Gastroesophageal sphincter (tissue), 4 donors: ENCODE measurements around the gene LNP1. TPM values are rescaled to one million over a fixed set of nuclear protein-coding genes. Genes with fewer than 3 reads are reported as not detected.

Experiments
- ATAC-seq: fragments of 150-250 bp; one replicate; pipeline ENCODE4 v1.9.1; 2016; ENCODE audit warnings: mild to moderate bottlenecking, moderate library complexity
- H3K27ac ChIP-seq, 4 donors: fragments of 200-600 bp; sonication (generic) in 3 of 4; 1 replicate in 3 of 4; 2 replicates in 1 of 4; pipeline ENCODE4 v1.5.1; 2016 to 2019
- H3K27me3 ChIP-seq: fragments of 200-600 bp; sonication (generic); one replicate; pipeline ENCODE4 v1.5.1; 2019
- H3K36me3 ChIP-seq, 2 donors: fragments of 200-600 bp; sonication (generic); one replicate each; pipeline ENCODE4 v1.5.1; 2019; ENCODE audit warnings: control low read depth in 1 of 2
- H3K4me1 ChIP-seq, 3 donors: fragments of 200-600 bp; sonication (generic); 1 replicate in 2 of 3; 2 replicates in 1 of 3; pipeline ENCODE4 v1.5.1; 2016 to 2019; ENCODE audit warnings: control low read depth in 2 of 3
- H3K4me3 ChIP-seq, 2 donors: fragments of 200-600 bp; sonication (generic); one replicate each; pipeline ENCODE4 v1.5.1; 2019; ENCODE audit warnings: mild to moderate bottlenecking in 1 of 2, moderate library complexity in 1 of 2
- H3K9me3 ChIP-seq, 3 donors: fragments of 200-600 bp; sonication (generic); one replicate each; pipeline ENCODE4 v1.5.1; 2017 to 2019; ENCODE audit warnings: control low read depth in 2 of 3
- CTCF ChIP-seq, 4 experiments: fragments of 200-600 bp in 2 of 4; fragments of 450-650 bp in 2 of 4; sonication (generic) in 1 of 4; IDR thresholded peaks; one replicate each; pipeline ENCODE4 v1.5.1; 2017 to 2019; ENCODE audit warnings: antibody characterized with exemption in 4 of 4, mild to moderate bottlenecking in 2 of 4, moderate library complexity in 2 of 4
- EP300 ChIP-seq: sonication (generic); formaldehyde crosslinking; IDR thresholded peaks from one replicate; pipeline ENCODE4 v1.6.1; 2017; ENCODE audit warnings: antibody characterized with exemption, mild to moderate bottlenecking
- POLR2A ChIP-seq, 2 donors: fragments of 450-650 bp; IDR thresholded peaks; one replicate each; pipeline ENCODE4 v1.6.1; 2017; ENCODE audit warnings: antibody characterized with exemption in 2 of 2, mild to moderate bottlenecking in 2 of 2, moderate library complexity in 1 of 2
- POLR2AphosphoS5 ChIP-seq: sonication (generic); formaldehyde crosslinking; IDR thresholded peaks from one replicate; pipeline ENCODE4 v1.6.1; 2017; ENCODE audit warnings: antibody characterized with exemption
- WGBS, 2 donors: methylation state at CpG; one replicate each; pipeline ENCODE4 v1.1.5; 2018; ENCODE audit warnings: low coverage in 1 of 2; 5-methylcytosine and 5-hydroxymethylcytosine counted together
- total RNA-seq, 4 donors: library from RNA; depleted of rRNA; stranded (reverse); fragments of >200 nt; gene quantifications; one replicate each; pipeline ENCODE4 v1.1.0, GENCODE V29; 2016

The LNP1 gene
- total RNA-seq, 4 donors from 2014 or later, result 2.3 to 3.9 (median 3.2) TPM

GRCh38 chr3:100480081-100480480 is 78.7 kb downstream of the LNP1 start:
- Histone ChIP-seq H3K36me3 (no peaks in the 10 kb centered on the region), H3K4me1 (no peaks in the 10 kb centered on the region), H3K27ac (no peak overlapping the region), H3K9me3 (no peaks in the 10 kb centered on the region), H3K4me3 (no peak overlapping the region), H3K27me3 (peaks cover 3% of the 10 kb centered on the region)
- no peak for ATAC-seq
- TF ChIP-seq EP300 (no peak), CTCF (IDR thresholded peaks at IDR 0.05) (no peak), POLR2AphosphoS5 (no peak), POLR2A (IDR thresholded peaks at IDR 0.05) (no peak)
- 78% methylated on average over 5 of the region's 5 CpGs; no CpG with 5 or more reads in 1 of the 2 donors for WGBS, 2 donors

DNA sequence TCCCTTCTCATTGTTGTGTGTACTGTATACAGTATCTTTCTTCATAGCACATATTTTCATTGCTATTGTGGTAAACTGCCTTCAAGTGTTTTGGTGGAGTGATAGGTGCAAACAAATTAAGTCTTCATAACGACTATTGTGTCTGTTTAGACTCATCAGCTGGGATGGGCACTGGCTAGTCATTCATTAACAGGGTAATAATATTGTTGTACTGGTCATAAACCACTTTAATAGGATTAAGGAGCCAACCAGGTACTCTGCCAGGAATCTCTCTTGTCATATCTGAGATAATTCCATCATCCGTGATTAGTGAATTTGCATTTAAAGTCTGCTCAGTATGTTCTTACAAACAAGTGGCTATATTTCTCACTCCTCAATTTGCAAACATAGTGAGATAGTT is 80.8 kb downstream of the LNP1 start:
- TF ChIP-seq POLR2A (IDR thresholded peaks at IDR 0.05) (no peak), EP300 (no peak), CTCF (IDR thresholded peaks at IDR 0.05) (no peak), POLR2AphosphoS5 (no peak)
- 42 to 86% methylated on average over 2 of the region's 2 CpGs for WGBS, 2 donors
- Histone ChIP-seq H3K4me3 (no peak overlapping the region), H3K27ac (no peak overlapping the region), H3K36me3 (no peaks in the 10 kb centered on the region), H3K4me1 (no peaks in the 10 kb centered on the region), H3K9me3 (no peaks in the 10 kb centered on the region), H3K27me3 (peaks cover 3% of the 10 kb centered on the region)
- no peak for ATAC-seq

GRCh38 chr3:100483529-100483928 is 82.2 kb downstream of the LNP1 start:
- Histone ChIP-seq H3K36me3 (no peaks in the 10 kb centered on the region), H3K4me1 (no peaks in the 10 kb centered on the region), H3K4me3 (no peak overlapping the region), H3K27me3 (peaks cover 3% of the 10 kb centered on the region), H3K9me3 (no peaks in the 10 kb centered on the region), H3K27ac (no peak overlapping the region)
- no peak for ATAC-seq
- no peak for TF ChIP-seq POLR2A (IDR thresholded peaks at IDR 0.05)
- no peak for TF ChIP-seq EP300
- no peak for TF ChIP-seq CTCF (IDR thresholded peaks at IDR 0.05)
- no peak for TF ChIP-seq POLR2AphosphoS5
- 91% methylated on average over 1 of the region's 1 CpG for WGBS, 2 donors

GRCh38 chr3:100486808-100487207 is 85.5 kb downstream of the LNP1 start:
- Histone ChIP-seq H3K27ac (no peak overlapping the region), H3K9me3 (no peaks in the 10 kb centered on the region), H3K4me3 (no peak overlapping the region), H3K27me3 (no peaks in the 10 kb centered on the region), H3K4me1 (peaks cover 0 to 5% (median 0%) of the 10 kb centered on the region in 3 donors), H3K36me3 (no peaks in the 10 kb centered on the region)
- TF ChIP-seq CTCF (IDR thresholded peaks at IDR 0.05) (no peak), POLR2A (IDR thresholded peaks at IDR 0.05) (no peak), POLR2AphosphoS5 (no peak), EP300 (no peak)
- 79 to 94% methylated on average over 2 of the region's 2 CpGs for WGBS, 2 donors
- ATAC-seq, result no peak

DNA sequence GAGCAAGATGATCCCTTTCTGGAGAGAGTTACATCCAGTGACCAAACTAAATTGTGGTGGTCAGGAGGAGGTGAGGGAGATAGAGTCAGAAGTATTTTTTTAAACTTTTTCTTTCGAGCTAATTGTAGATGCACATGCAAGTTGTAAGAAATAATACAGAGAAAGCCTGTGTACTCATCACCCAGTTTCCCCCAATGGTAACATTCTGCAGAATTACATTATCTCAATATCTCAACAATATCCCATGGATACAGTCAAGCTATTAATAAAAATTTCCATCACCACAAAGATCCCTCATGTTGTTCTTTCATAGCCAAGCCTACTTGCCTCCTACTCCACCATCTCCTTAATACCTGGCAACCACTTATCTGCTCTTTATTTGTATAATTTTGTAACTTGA is 87.8 kb downstream of the LNP1 start:
- ATAC-seq, result no peak
- H3K4me3 ChIP-seq, result no peak overlapping the region
- H3K9me3 ChIP-seq, result no peaks in the 10 kb centered on the region
- no peaks in the 10 kb centered on the region for H3K36me3 ChIP-seq
- H3K27me3 ChIP-seq, result no peaks in the 10 kb centered on the region
- 88% methylated on average over 1 of the region's 1 CpG; no CpG with 5 or more reads in 1 of the 2 donors for WGBS, 2 donors
- TF ChIP-seq EP300 (no peak), POLR2A (IDR thresholded peaks at IDR 0.05) (no peak), CTCF (IDR thresholded peaks at IDR 0.05) (no peak), POLR2AphosphoS5 (no peak)
- no peak overlapping the region for H3K27ac ChIP-seq
- H3K4me1 ChIP-seq, result peaks cover 0 to 18% (median 0%) of the 10 kb centered on the region in 3 donors
